GM19351 (cell line): ENCODE measurements around the gene COA8.
"Not testable (repeated sequence)": the region's sequence is repeated elsewhere in the genome, so short reads cannot be mapped to it uniquely, and the experiment has no call there.

Experiments used
- ATAC-seq: cut with Tn5 transposase; IDR thresholded peaks from one replicate; pipeline ENCODE4 v1.9.1; 2021; ENCODE audit warnings: mild to moderate bottlenecking, moderate library complexity; ENCODE audit not compliant: unreplicated experiment

The COA8 gene

GRCh38 chr14:103568952-103569351, 6.2 kb downstream of the COA8 start:
- ATAC-seq = no peak

- no peak for ATAC-seq
Observed at GRCh38 chr14:103569408-103569807, 6.6 kb downstream of the COA8 start.

GRCh38 chr14:103574104-103574503, 11.3 kb downstream of the COA8 start:
- ATAC-seq = no peak

- ATAC-seq = no peak
Observed at GRCh38 chr14:103574707-103575285, 12.0 kb downstream of the COA8 start.

GRCh38 chr14:103576371-103577024, 13.7 kb downstream of the COA8 start:
- no peak for ATAC-seq

- ATAC-seq = no peak
Observed at GRCh38 chr14:103578401-103579075, 15.8 kb downstream of the COA8 start.

GRCh38 chr14:103581206-103581605, 18.4 kb downstream of the COA8 start:
- ATAC-seq = no peak

GRCh38 chr14:103581954-103582703, 19.4 kb downstream of the COA8 start:
- ATAC-seq = no peak

- no peak for ATAC-seq
Observed at GRCh38 chr14:103584326-103584915, 21.7 kb downstream of the COA8 start.

GRCh38 chr14:103593577-103593976, 30.8 kb downstream of the COA8 start:
- peak; percentile 81 for ATAC-seq

- ATAC-seq = no peak
Observed at GRCh38 chr14:103594265-103594664, 31.5 kb downstream of the COA8 start.

- no peak for ATAC-seq
Observed at GRCh38 chr14:103597623-103598377, 35.0 kb downstream of the COA8 start.

GRCh38 chr14:103600503-103600902, 37.7 kb downstream of the COA8 start:
- no peak for ATAC-seq

- ATAC-seq = no peak
Observed at GRCh38 chr14:103604620-103605019, 41.9 kb downstream of the COA8 start.

- ATAC-seq = peak; percentile 74
Observed at GRCh38 chr14:103606963-103607668, 44.4 kb downstream of the COA8 start.

GRCh38 chr14:103607822-103608221, 45.1 kb downstream of the COA8 start:
- no peak for ATAC-seq

- not testable (repeated sequence) for ATAC-seq
Observed at GRCh38 chr14:103609081-103609480, 46.3 kb downstream of the COA8 start.

- ATAC-seq = no peak
Observed at GRCh38 chr14:103611215-103611614, 48.5 kb downstream of the COA8 start.

GRCh38 chr14:103613517-103613916, 50.8 kb downstream of the COA8 start:
- ATAC-seq = no peak
